H9 (cell line): ENCODE data around the gene STX10. TPM values are rescaled to one million over a fixed set of nuclear protein-coding genes. Genes with fewer than 3 reads are reported as not detected.

Source experiments
- DNase-seq: peaks from one replicate; pipeline ENCODE4 v3.0.0-alpha.2; 2017
- H2AFZ ChIP-seq: one replicate; pipeline ENCODE4 v1.6.1; 2013; ENCODE audit warnings: mild to moderate bottlenecking, low read length, control low read depth, moderate library complexity
- H2AK5ac ChIP-seq: 2 replicates; pipeline ENCODE4 v1.6.1; 2013; ENCODE audit warnings: low read length, control low read depth, mixed read lengths; ENCODE audit not compliant: insufficient read length
- H2BK120ac ChIP-seq: one replicate; pipeline ENCODE4 v1.6.1; 2013; ENCODE audit warnings: low read depth, mild to moderate bottlenecking, low read length, control low read depth, inconsistent platforms; ENCODE audit not compliant: poor library complexity, severe bottlenecking
- H2BK12ac ChIP-seq: 2 replicates; pipeline ENCODE4 v1.6.1; 2013; ENCODE audit warnings: low read length, control low read depth, mixed read lengths, low read depth; ENCODE audit not compliant: insufficient read length
- H2BK15ac ChIP-seq: 2 replicates; pipeline ENCODE4 v1.6.1; 2013; ENCODE audit warnings: low read depth, low read length, control low read depth
- H2BK20ac ChIP-seq: one replicate; pipeline ENCODE4 v1.6.1; 2013; ENCODE audit warnings: low read depth, mild to moderate bottlenecking, low read length, control low read depth, inconsistent platforms; ENCODE audit not compliant: poor library complexity, severe bottlenecking
- H2BK5ac ChIP-seq: 2 replicates; pipeline ENCODE4 v1.6.1; 2013; ENCODE audit warnings: low read length, control low read depth, mixed read lengths; ENCODE audit not compliant: insufficient read length
- H3K14ac ChIP-seq: 2 replicates; pipeline ENCODE4 v1.6.1; 2013; ENCODE audit warnings: low read length, control low read depth; ENCODE audit not compliant: insufficient read depth
- H3K18ac ChIP-seq: 2 replicates; pipeline ENCODE4 v1.6.1; 2013; ENCODE audit warnings: low read depth, mild to moderate bottlenecking, mixed read lengths, low read length, control low read depth; ENCODE audit not compliant: insufficient read length
- H3K23ac ChIP-seq: 2 replicates; pipeline ENCODE4 v1.6.1; 2013; ENCODE audit warnings: low read length, control low read depth, mixed read lengths, low read depth; ENCODE audit not compliant: insufficient read length
- H3K23me2 ChIP-seq: 2 replicates; pipeline ENCODE4 v1.6.1; 2013; ENCODE audit warnings: low read depth, mild to moderate bottlenecking, mixed read lengths, low read length, control low read depth; ENCODE audit not compliant: insufficient read length, poor library complexity, severe bottlenecking
- H3K27ac ChIP-seq: 2 replicates; pipeline ENCODE4 v1.5.1; 2013; ENCODE audit warnings: low read length, control low read depth, mixed read lengths, low read depth; ENCODE audit not compliant: insufficient read length
- H3K27me3 ChIP-seq: 2 replicates; pipeline ENCODE4 v1.6.1; 2013; ENCODE audit warnings: low read length, control low read depth, inconsistent platforms; ENCODE audit not compliant: insufficient read depth
- H3K4ac ChIP-seq: 2 replicates; pipeline ENCODE4 v1.6.1; 2013; ENCODE audit warnings: low read depth, mild to moderate bottlenecking, control low read depth, inconsistent platforms, low read length, moderate library complexity
- H3K4me1 ChIP-seq: 2 replicates; pipeline ENCODE4 v1.6.1; 2013; ENCODE audit warnings: low read length, control low read depth, inconsistent platforms; ENCODE audit not compliant: insufficient read depth
- H3K4me2 ChIP-seq: 2 replicates; pipeline ENCODE4 v1.6.1; 2013; ENCODE audit warnings: low read length, control low read depth, mixed read lengths; ENCODE audit not compliant: insufficient read length, insufficient read depth
- H3K56ac ChIP-seq: 2 replicates; pipeline ENCODE4 v1.6.1; 2013; ENCODE audit warnings: low read depth, mild to moderate bottlenecking, mixed read lengths, low read length, control low read depth; ENCODE audit not compliant: insufficient read length
- H3K79me1 ChIP-seq: 2 replicates; pipeline ENCODE4 v1.6.1; 2013; ENCODE audit warnings: low read depth, mild to moderate bottlenecking, moderate library complexity, low read length, control low read depth, inconsistent platforms; ENCODE audit not compliant: insufficient read depth, poor library complexity, severe bottlenecking
- H3K79me2 ChIP-seq: 2 replicates; pipeline ENCODE4 v1.6.1; 2013; ENCODE audit warnings: low read length, control low read depth, inconsistent platforms; ENCODE audit not compliant: insufficient read depth
- H3K9ac ChIP-seq: 2 replicates; pipeline ENCODE4 v1.6.1; 2013; ENCODE audit warnings: low read length, control low read depth, mixed read lengths; ENCODE audit not compliant: insufficient read length; ENCODE audit errors: extremely low read depth
- H3K9me3 ChIP-seq: one replicate; pipeline ENCODE4 v1.6.1; 2013; ENCODE audit warnings: low read depth, low read length, inconsistent platforms; ENCODE audit not compliant: control insufficient read depth
- H3T11ph ChIP-seq: one replicate; pipeline ENCODE4 v1.6.1; 2013; ENCODE audit warnings: mild to moderate bottlenecking, low read length, control low read depth, inconsistent platforms
- H4K20me1 ChIP-seq: one replicate; pipeline ENCODE4 v1.6.1; 2013; ENCODE audit not compliant: control insufficient read depth, insufficient read length, insufficient read depth
- H4K5ac ChIP-seq: 2 replicates; pipeline ENCODE4 v1.6.1; 2013; ENCODE audit warnings: low read depth, mild to moderate bottlenecking, mixed read lengths, low read length, control low read depth; ENCODE audit not compliant: insufficient read length
- H4K8ac ChIP-seq: replicated peaks from 2 replicates; pipeline ENCODE4 v1.6.1; 2013; ENCODE audit warnings: low read length, control low read depth, mixed read lengths, low read depth; ENCODE audit not compliant: insufficient read length
- H4K91ac ChIP-seq: 2 replicates; pipeline ENCODE4 v1.6.1; 2013; ENCODE audit warnings: low read depth, mild to moderate bottlenecking, moderate library complexity, mixed read lengths, low read length, control low read depth; ENCODE audit not compliant: insufficient read length
- H3K27ac Mint-ChIP-seq, 3 experiments: 2 replicates in 2 of 3; 3 replicates in 1 of 3; pipeline ENCODE4 v1.8.0; 2020 to 2021; ENCODE audit warnings: mixed read lengths in 3 of 3, mild to moderate bottlenecking in 1 of 3, moderate library complexity in 1 of 3
- H3K27me3 Mint-ChIP-seq: 2 replicates; pipeline ENCODE4 v1.8.0; 2021; ENCODE audit warnings: low read depth, mild to moderate bottlenecking, moderate library complexity, mixed read lengths
- H3K36me3 Mint-ChIP-seq, 3 experiments: 2 replicates in 2 of 3; 3 replicates in 1 of 3; pipeline ENCODE4 v1.8.0; 2020 to 2021; ENCODE audit warnings: low read depth in 3 of 3, mixed read lengths in 3 of 3; ENCODE audit not compliant: insufficient read depth in 1 of 3
- H3K4me1 Mint-ChIP-seq, 2 experiments: 2 replicates each; pipeline ENCODE4 v1.8.0; 2020; ENCODE audit warnings: mixed read lengths in 2 of 2
- H3K4me3 Mint-ChIP-seq, 2 experiments: 2 replicates in 1 of 2; 3 replicates in 1 of 2; pipeline ENCODE4 v1.8.0; 2020 to 2021; ENCODE audit warnings: mild to moderate bottlenecking in 2 of 2, mixed read lengths in 2 of 2, moderate library complexity in 1 of 2
- H3K9me3 Mint-ChIP-seq, 2 experiments: 2 replicates in 1 of 2; 3 replicates in 1 of 2; pipeline ENCODE4 v1.8.0; 2020; ENCODE audit warnings: mild to moderate bottlenecking in 2 of 2, mixed read lengths in 2 of 2, moderate library complexity in 1 of 2
- WGBS: extraction: QIAGEN DNeasy Blood & Tissue Kit; methylation state at CpG from one replicate; pipeline ENCODE4 v1.1.7; 2013; ENCODE audit warnings: missing lambda C conversion rate, low lambda C conversion rate, mixed read lengths; ENCODE audit not compliant: insufficient read length; ENCODE audit errors: extremely low coverage; 5-methylcytosine and 5-hydroxymethylcytosine counted together
- total RNA-seq: library from RNA; stranded (reverse); gene quantifications from 2 replicates; pipeline ENCODE4 v1.2.1, GENCODE V29; 2021
- TF ChIP-seq, protein P1 (sequence below): fragments of 200-600 bp; sonication (generic); conservative IDR thresholded peaks from 3 replicates; pipeline ENCODE4 v1.8.0; 2021; ENCODE audit warnings: antibody characterized with exemption, mild to moderate bottlenecking

The STX10 gene
- total RNA-seq, 1 experiment from 2014 or later, result 39.4 TPM

GRCh38 chr19:13189600-13189999, 39.4 kb upstream of the STX10 start:
- Histone ChIP-seq H3K4me2 (no peak overlapping the region), H3K9ac (no peak overlapping the region), H3K4me1 (no peaks in the 10 kb centered on the region), H2BK12ac (no peak overlapping the region), H3K79me1 (no peaks in the 10 kb centered on the region), H4K20me1 (no peaks in the 10 kb centered on the region), H3K27ac (no peak overlapping the region), H2BK5ac (no peak overlapping the region), H4K5ac (no peak overlapping the region), H2BK15ac (no peak overlapping the region), H3K14ac (no peak overlapping the region), H4K91ac (no peak overlapping the region), H3T11ph (no peak overlapping the region), H3K56ac (no peak overlapping the region), H3K4ac (no peak overlapping the region), H2BK120ac (no peak overlapping the region), H3K23ac (no peak overlapping the region), H3K23me2 (no peaks in the 10 kb centered on the region), H3K9me3 (no peaks in the 10 kb centered on the region), H3K18ac (no peak overlapping the region), H2BK20ac (no peak overlapping the region), H3K79me2 (no peaks in the 10 kb centered on the region), H2AK5ac (no peak overlapping the region), H3K27me3 (no peaks in the 10 kb centered on the region), H4K8ac (no peak overlapping the region), H2AFZ (no peak overlapping the region)
- no peaks in the 10 kb centered on the region for H3K27me3 Mint-ChIP-seq
- no CpG with 5 or more reads among the region's 4 CpGs for WGBS
- no peaks in the 10 kb centered on the region for H3K4me1 Mint-ChIP-seq
- DNase-seq, result no peak
- TF ChIP-seq, protein P1, sequence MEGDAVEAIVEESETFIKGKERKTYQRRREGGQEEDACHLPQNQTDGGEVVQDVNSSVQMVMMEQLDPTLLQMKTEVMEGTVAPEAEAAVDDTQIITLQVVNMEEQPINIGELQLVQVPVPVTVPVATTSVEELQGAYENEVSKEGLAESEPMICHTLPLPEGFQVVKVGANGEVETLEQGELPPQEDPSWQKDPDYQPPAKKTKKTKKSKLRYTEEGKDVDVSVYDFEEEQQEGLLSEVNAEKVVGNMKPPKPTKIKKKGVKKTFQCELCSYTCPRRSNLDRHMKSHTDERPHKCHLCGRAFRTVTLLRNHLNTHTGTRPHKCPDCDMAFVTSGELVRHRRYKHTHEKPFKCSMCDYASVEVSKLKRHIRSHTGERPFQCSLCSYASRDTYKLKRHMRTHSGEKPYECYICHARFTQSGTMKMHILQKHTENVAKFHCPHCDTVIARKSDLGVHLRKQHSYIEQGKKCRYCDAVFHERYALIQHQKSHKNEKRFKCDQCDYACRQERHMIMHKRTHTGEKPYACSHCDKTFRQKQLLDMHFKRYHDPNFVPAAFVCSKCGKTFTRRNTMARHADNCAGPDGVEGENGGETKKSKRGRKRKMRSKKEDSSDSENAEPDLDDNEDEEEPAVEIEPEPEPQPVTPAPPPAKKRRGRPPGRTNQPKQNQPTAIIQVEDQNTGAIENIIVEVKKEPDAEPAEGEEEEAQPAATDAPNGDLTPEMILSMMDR, result no peak
- H3K4me3 Mint-ChIP-seq, result no peak overlapping the region
- no peaks in the 10 kb centered on the region for H3K9me3 Mint-ChIP-seq
- no peak overlapping the region for H3K27ac Mint-ChIP-seq
- peaks cover 0 to 4% (median 3%) of the 10 kb centered on the region in 3 experiments; a peak in 3 of 7 replicates for H3K36me3 Mint-ChIP-seq
